ENCODE results near the gene GLP1R.
"Not testable (repeated sequence)": the region's sequence is repeated elsewhere in the genome, so short reads cannot be mapped to it uniquely, and the experiment has no call there.

DNA sequence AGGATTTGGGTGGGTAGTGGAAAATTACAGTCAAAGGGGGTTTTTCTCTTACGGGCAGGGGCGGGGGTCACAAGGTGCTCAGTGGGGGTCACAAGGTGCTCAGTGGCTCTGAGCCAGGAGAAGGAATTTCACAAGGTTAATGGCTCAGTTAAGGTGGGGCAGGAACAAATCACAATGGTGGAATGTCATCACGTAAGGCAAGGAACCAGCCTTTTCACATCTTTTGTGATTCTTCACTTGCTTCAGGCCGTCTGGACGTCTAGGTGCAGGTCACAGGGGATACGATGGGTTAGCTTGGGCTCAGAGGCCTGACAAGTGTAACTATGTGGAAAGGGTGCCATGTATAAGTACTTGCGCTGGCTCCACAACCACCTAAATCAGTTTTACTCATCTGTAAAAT lies 87.6 kb downstream of the GLP1R start:
- TF ChIP-seq, protein P1, sequence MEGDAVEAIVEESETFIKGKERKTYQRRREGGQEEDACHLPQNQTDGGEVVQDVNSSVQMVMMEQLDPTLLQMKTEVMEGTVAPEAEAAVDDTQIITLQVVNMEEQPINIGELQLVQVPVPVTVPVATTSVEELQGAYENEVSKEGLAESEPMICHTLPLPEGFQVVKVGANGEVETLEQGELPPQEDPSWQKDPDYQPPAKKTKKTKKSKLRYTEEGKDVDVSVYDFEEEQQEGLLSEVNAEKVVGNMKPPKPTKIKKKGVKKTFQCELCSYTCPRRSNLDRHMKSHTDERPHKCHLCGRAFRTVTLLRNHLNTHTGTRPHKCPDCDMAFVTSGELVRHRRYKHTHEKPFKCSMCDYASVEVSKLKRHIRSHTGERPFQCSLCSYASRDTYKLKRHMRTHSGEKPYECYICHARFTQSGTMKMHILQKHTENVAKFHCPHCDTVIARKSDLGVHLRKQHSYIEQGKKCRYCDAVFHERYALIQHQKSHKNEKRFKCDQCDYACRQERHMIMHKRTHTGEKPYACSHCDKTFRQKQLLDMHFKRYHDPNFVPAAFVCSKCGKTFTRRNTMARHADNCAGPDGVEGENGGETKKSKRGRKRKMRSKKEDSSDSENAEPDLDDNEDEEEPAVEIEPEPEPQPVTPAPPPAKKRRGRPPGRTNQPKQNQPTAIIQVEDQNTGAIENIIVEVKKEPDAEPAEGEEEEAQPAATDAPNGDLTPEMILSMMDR (IDR thresholded peaks at IDR 0.05), result not testable (repeated sequence)
- not testable (repeated sequence) for TF ChIP-seq POLR2A (IDR thresholded peaks at IDR 0.05)

All from breast epithelium (tissue), 3 donors.